ENCODE measurements around the gene PLEKHM3.

The PLEKHM3 gene

GRCh38 chr2:207849443-207849842 lies 175.9 kb downstream of the PLEKHM3 start:
- no peak overlapping the region for H3K27ac ChIP-seq (ENCODE audit: low read depth in 2 of 2, low read length in 2 of 2)

GRCh38 chr2:207848545-207848928 lies 176.8 kb downstream of the PLEKHM3 start:
- no peak overlapping the region for H3K9ac ChIP-seq (ENCODE audit: low read depth in 1 of 2, low read length in 2 of 2)
- H3K9me3 ChIP-seq (ENCODE audit: control insufficient read depth in 2 of 2, low read length in 2 of 2) = no peaks in the 10 kb centered on the region
- H3K27me3 ChIP-seq (ENCODE audit: control insufficient read depth in 2 of 2, insufficient read depth in 2 of 2, low read length in 2 of 2) = no peaks in the 10 kb centered on the region
- no peak overlapping the region for H3K4me3 ChIP-seq (ENCODE audit: low read length in 2 of 2)
- H3K27ac ChIP-seq (ENCODE audit: low read depth in 2 of 2, low read length in 2 of 2) = peak overlapping the region; percentile 70 to 75
- H3K36me3 ChIP-seq (ENCODE audit: control insufficient read depth in 2 of 2, insufficient read depth in 2 of 2, low read length in 2 of 2) = no peaks in the 10 kb centered on the region
- H3K4me1 ChIP-seq (ENCODE audit: control insufficient read depth in 2 of 2, insufficient read depth in 2 of 2, low read length in 2 of 2) = peaks cover 13 to 27% of the 10 kb centered on the region in 2 donors

More at GRCh38 chr2:207849443-207849842, 175.9 kb downstream of the PLEKHM3 start:
- H3K36me3 ChIP-seq (ENCODE audit: control insufficient read depth in 2 of 2, insufficient read depth in 2 of 2, low read length in 2 of 2) = no peaks in the 10 kb centered on the region
- H3K9me3 ChIP-seq (ENCODE audit: control insufficient read depth in 2 of 2, low read length in 2 of 2) = no peaks in the 10 kb centered on the region
- H3K4me3 ChIP-seq (ENCODE audit: low read length in 2 of 2) = no peak overlapping the region
- no peaks in the 10 kb centered on the region for H3K27me3 ChIP-seq (ENCODE audit: control insufficient read depth in 2 of 2, insufficient read depth in 2 of 2, low read length in 2 of 2)
- H3K4me1 ChIP-seq (ENCODE audit: control insufficient read depth in 2 of 2, insufficient read depth in 2 of 2, low read length in 2 of 2) = peaks cover 13 to 26% of the 10 kb centered on the region in 2 donors
- no peak overlapping the region for H3K9ac ChIP-seq (ENCODE audit: low read depth in 1 of 2, low read length in 2 of 2)

GRCh38 chr2:207847807-207848544 lies 177.4 kb downstream of the PLEKHM3 start:
- H3K4me3 ChIP-seq (ENCODE audit: low read length in 2 of 2) = no peak overlapping the region
- H3K9me3 ChIP-seq (ENCODE audit: control insufficient read depth in 2 of 2, low read length in 2 of 2) = no peaks in the 10 kb centered on the region
- no peaks in the 10 kb centered on the region for H3K27me3 ChIP-seq (ENCODE audit: control insufficient read depth in 2 of 2, insufficient read depth in 2 of 2, low read length in 2 of 2)
- H3K4me1 ChIP-seq (ENCODE audit: control insufficient read depth in 2 of 2, insufficient read depth in 2 of 2, low read length in 2 of 2) = peaks cover 13 to 27% of the 10 kb centered on the region in 2 donors
- peak overlapping the region; percentile 70 to 75 for H3K27ac ChIP-seq (ENCODE audit: low read depth in 2 of 2, low read length in 2 of 2)
- H3K36me3 ChIP-seq (ENCODE audit: control insufficient read depth in 2 of 2, insufficient read depth in 2 of 2, low read length in 2 of 2) = no peaks in the 10 kb centered on the region
- H3K9ac ChIP-seq (ENCODE audit: low read depth in 1 of 2, low read length in 2 of 2) = peak overlapping the region in 1 of 2 donors; percentile 39

GRCh38 chr2:207847098-207847806 lies 178.1 kb downstream of the PLEKHM3 start:
- no peaks in the 10 kb centered on the region for H3K9me3 ChIP-seq (ENCODE audit: control insufficient read depth in 2 of 2, low read length in 2 of 2)
- peaks cover 13 to 27% of the 10 kb centered on the region in 2 donors for H3K4me1 ChIP-seq (ENCODE audit: control insufficient read depth in 2 of 2, insufficient read depth in 2 of 2, low read length in 2 of 2)
- H3K36me3 ChIP-seq (ENCODE audit: control insufficient read depth in 2 of 2, insufficient read depth in 2 of 2, low read length in 2 of 2) = no peaks in the 10 kb centered on the region
- H3K9ac ChIP-seq (ENCODE audit: low read depth in 1 of 2, low read length in 2 of 2) = peak overlapping the region in 1 of 2 donors; percentile 36
- H3K27me3 ChIP-seq (ENCODE audit: control insufficient read depth in 2 of 2, insufficient read depth in 2 of 2, low read length in 2 of 2) = no peaks in the 10 kb centered on the region
- H3K27ac ChIP-seq (ENCODE audit: low read depth in 2 of 2, low read length in 2 of 2) = peak overlapping the region; percentile 70 to 75
- no peak overlapping the region for H3K4me3 ChIP-seq (ENCODE audit: low read length in 2 of 2)

GRCh38 chr2:207845202-207845864 lies 180.0 kb downstream of the PLEKHM3 start:
- H3K9ac ChIP-seq (ENCODE audit: low read depth in 1 of 2, low read length in 2 of 2) = no peak overlapping the region

GRCh38 chr2:207844648-207845047 lies 180.7 kb downstream of the PLEKHM3 start:
- Histone ChIP-seq H3K4me1 (ENCODE audit: control insufficient read depth in 2 of 2, insufficient read depth in 2 of 2, low read length in 2 of 2) (peaks cover 13 to 27% of the 10 kb centered on the region in 2 donors), H3K27ac (ENCODE audit: low read depth in 2 of 2, low read length in 2 of 2) (peak overlapping the region; percentile 78 to 81), H3K9me3 (ENCODE audit: control insufficient read depth in 2 of 2, low read length in 2 of 2) (no peaks in the 10 kb centered on the region), H3K27me3 (ENCODE audit: control insufficient read depth in 2 of 2, insufficient read depth in 2 of 2, low read length in 2 of 2) (no peaks in the 10 kb centered on the region), H3K4me3 (ENCODE audit: low read length in 2 of 2) (peak overlapping the region in 1 of 2 donors; percentile 5), H3K9ac (ENCODE audit: low read depth in 1 of 2, low read length in 2 of 2) (peak overlapping the region in 1 of 2 donors; percentile 23), H3K36me3 (ENCODE audit: control insufficient read depth in 2 of 2, insufficient read depth in 2 of 2, low read length in 2 of 2) (no peaks in the 10 kb centered on the region)

More at GRCh38 chr2:207845202-207845864, 180.0 kb downstream of the PLEKHM3 start:
- H3K27me3 ChIP-seq (ENCODE audit: control insufficient read depth in 2 of 2, insufficient read depth in 2 of 2, low read length in 2 of 2) = no peaks in the 10 kb centered on the region
- H3K4me1 ChIP-seq (ENCODE audit: control insufficient read depth in 2 of 2, insufficient read depth in 2 of 2, low read length in 2 of 2) = peaks cover 13 to 27% of the 10 kb centered on the region in 2 donors
- H3K27ac ChIP-seq (ENCODE audit: low read depth in 2 of 2, low read length in 2 of 2) = peak overlapping the region; percentile 78 to 81
- H3K9me3 ChIP-seq (ENCODE audit: control insufficient read depth in 2 of 2, low read length in 2 of 2) = no peaks in the 10 kb centered on the region
- H3K4me3 ChIP-seq (ENCODE audit: low read length in 2 of 2) = no peak overlapping the region
- H3K36me3 ChIP-seq (ENCODE audit: control insufficient read depth in 2 of 2, insufficient read depth in 2 of 2, low read length in 2 of 2) = no peaks in the 10 kb centered on the region

- peaks cover 17 to 18% of the 10 kb centered on the region in 2 donors for H3K4me1 ChIP-seq (ENCODE audit: control insufficient read depth in 2 of 2, insufficient read depth in 2 of 2, low read length in 2 of 2)
These were observed 185.2 kb downstream of the PLEKHM3 start for GRCh38 chr2:207840101-207840500.

GRCh38 chr2:207839575-207839974 lies 185.8 kb downstream of the PLEKHM3 start:
- Histone ChIP-seq H3K27ac (ENCODE audit: low read depth in 2 of 2, low read length in 2 of 2) (no peak overlapping the region), H3K9ac (ENCODE audit: low read depth in 1 of 2, low read length in 2 of 2) (no peak overlapping the region), H3K9me3 (ENCODE audit: control insufficient read depth in 2 of 2, low read length in 2 of 2) (no peaks in the 10 kb centered on the region), H3K4me3 (ENCODE audit: low read length in 2 of 2) (no peak overlapping the region), H3K27me3 (ENCODE audit: control insufficient read depth in 2 of 2, insufficient read depth in 2 of 2, low read length in 2 of 2) (no peaks in the 10 kb centered on the region), H3K4me1 (ENCODE audit: control insufficient read depth in 2 of 2, insufficient read depth in 2 of 2, low read length in 2 of 2) (peaks cover 13 to 14% of the 10 kb centered on the region in 2 donors), H3K36me3 (ENCODE audit: control insufficient read depth in 2 of 2, insufficient read depth in 2 of 2, low read length in 2 of 2) (no peaks in the 10 kb centered on the region)

More at GRCh38 chr2:207840101-207840500, 185.2 kb downstream of the PLEKHM3 start:
- H3K27me3 ChIP-seq (ENCODE audit: control insufficient read depth in 2 of 2, insufficient read depth in 2 of 2, low read length in 2 of 2) = no peaks in the 10 kb centered on the region
- no peaks in the 10 kb centered on the region for H3K36me3 ChIP-seq (ENCODE audit: control insufficient read depth in 2 of 2, insufficient read depth in 2 of 2, low read length in 2 of 2)
- H3K9me3 ChIP-seq (ENCODE audit: control insufficient read depth in 2 of 2, low read length in 2 of 2) = no peaks in the 10 kb centered on the region
- no peak overlapping the region for H3K27ac ChIP-seq (ENCODE audit: low read depth in 2 of 2, low read length in 2 of 2)
- H3K9ac ChIP-seq (ENCODE audit: low read depth in 1 of 2, low read length in 2 of 2) = no peak overlapping the region
- no peak overlapping the region for H3K4me3 ChIP-seq (ENCODE audit: low read length in 2 of 2)

GRCh38 chr2:207839028-207839427 lies 186.3 kb downstream of the PLEKHM3 start:
- H3K36me3 ChIP-seq (ENCODE audit: control insufficient read depth in 2 of 2, insufficient read depth in 2 of 2, low read length in 2 of 2) = no peaks in the 10 kb centered on the region
- H3K27ac ChIP-seq (ENCODE audit: low read depth in 2 of 2, low read length in 2 of 2) = no peak overlapping the region
- H3K9ac ChIP-seq (ENCODE audit: low read depth in 1 of 2, low read length in 2 of 2) = no peak overlapping the region
- peaks cover 11 to 13% of the 10 kb centered on the region in 2 donors for H3K4me1 ChIP-seq (ENCODE audit: control insufficient read depth in 2 of 2, insufficient read depth in 2 of 2, low read length in 2 of 2)
- no peaks in the 10 kb centered on the region for H3K9me3 ChIP-seq (ENCODE audit: control insufficient read depth in 2 of 2, low read length in 2 of 2)
- H3K4me3 ChIP-seq (ENCODE audit: low read length in 2 of 2) = no peak overlapping the region
- H3K27me3 ChIP-seq (ENCODE audit: control insufficient read depth in 2 of 2, insufficient read depth in 2 of 2, low read length in 2 of 2) = no peaks in the 10 kb centered on the region

All from mucosa of rectum (tissue), 2 donors.